Stimulated activated naive CD8-positive, alpha-beta T cell treated with anti-CD3 and anti-CD28 coated beads, Interleukin-15, Interleukin-2, amounts not matched to agents 100 U/mL and 50 U/mL, for 24 hours (primary cell): ENCODE measurements around the gene ZBTB42.

ENCODE experiments used
- ATAC-seq: fragments of 150-1000 bp; cut with Tn5 transposase; one replicate; pipeline ENCODE4 v1.10.0; 2021
- DNase-seq: peaks from one replicate; pipeline ENCODE4 v3.0.0; 2021

The ZBTB42 gene

DNA sequence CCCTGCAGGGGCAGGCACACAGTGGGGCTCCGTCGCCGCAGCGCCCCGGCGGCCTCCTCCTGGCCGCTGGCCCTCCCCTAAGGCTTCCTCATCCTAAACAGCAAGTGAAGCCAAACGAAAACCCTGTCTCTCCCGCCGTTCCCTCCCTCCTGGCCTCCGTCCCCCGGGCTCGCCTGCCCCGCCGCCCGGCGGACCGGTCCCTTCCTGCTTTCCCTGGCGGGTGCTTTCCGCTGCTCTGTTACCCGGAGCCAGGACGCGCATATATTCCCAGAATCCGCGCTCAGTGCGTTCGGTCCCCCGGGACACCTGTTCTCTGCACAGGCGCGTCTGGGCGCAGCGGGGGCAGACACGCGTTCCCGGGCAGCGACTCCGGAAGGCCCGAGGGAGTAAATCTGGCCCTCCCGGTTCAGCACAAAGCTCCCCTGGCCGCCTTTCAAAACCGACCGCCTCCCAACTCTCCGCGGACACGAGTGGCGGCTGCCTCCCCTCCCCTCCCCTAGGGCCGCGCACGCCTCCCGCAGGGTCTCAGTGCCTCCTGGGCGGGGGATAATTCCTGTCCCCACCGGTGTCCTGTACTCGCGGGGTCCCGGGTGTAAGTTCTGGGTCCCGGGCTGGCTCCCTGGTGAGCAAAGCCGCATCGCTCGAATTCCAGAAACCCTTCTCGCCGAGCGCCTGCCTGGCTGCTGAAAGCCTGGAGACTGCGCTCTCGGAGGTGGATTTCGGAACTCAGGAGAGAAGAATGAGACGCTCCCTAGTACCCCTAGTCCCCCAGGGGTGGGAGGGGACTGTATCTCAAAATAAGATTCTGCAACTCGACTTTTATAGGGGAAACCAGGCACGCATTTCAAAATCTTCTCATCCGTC lies 42.8 kb downstream of the ZBTB42 start:
- DNase-seq: no peak
- ATAC-seq: no peak

DNA sequence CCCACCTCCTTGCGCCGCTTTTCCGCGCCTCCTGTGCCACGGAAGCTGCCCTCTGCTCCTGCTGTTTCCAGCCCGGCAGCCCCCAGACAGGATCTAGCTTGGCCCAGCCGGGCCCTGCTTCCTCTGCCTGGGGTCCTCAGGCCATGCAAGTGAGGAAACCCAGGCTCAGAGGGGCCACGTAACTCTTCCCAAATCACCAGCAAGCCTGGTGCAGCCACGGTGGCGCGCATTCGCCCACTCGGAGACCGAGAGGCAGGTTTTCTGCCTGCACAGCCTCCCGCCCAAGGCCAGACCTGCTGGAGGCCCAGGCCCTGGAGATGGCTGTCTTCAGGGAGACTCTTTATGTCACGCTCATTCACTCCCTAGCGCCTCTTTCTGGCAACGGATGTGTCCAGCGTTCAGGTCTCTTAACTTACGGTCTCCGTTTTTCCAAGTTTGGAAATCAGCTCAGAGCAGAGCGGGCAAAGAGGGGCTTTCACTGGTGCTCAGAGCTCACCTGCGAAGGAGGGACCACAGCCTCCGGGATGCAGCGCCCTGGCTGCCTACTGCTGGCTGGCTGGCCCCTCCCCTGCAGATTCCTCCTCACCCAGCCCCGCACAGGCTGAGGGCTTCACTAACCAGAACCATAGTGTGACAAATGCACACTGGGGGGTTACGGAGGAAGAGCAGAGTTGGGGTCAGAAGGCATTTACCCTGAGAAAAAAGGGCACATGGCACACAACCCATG lies 43.6 kb downstream of the ZBTB42 start:
- DNase-seq (no peak), ATAC-seq (no peak)

DNA sequence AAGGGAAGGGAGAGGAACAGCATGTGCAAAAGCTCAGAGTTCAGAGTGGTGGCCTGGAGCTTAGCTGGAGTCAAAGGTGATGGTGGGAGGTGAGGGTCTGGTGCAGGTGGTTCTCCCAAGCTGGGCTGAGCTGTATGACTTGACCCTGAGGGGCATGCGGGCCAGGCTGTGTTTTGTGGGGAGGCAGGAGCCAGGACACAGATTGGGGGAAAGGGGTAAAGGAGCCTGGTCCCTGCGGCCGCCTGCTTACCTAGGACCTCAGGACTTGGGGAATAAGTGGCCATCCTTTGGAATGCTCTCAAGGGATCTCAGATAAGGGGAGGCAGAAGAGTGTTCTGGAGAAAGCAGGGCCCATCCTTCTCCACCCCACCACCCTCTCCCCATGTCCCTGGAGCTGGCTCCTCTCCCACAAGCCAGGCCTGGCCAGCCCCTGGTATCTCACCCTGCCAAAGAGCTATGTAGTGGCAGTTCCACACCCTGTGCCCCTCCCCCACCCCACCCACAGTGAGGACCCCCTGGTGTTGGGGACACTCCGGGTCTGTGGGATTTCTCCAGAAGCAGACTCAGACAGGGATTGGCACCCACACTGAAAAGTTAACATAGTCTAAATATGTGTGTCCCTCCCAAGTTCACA lies 44.2 kb downstream of the ZBTB42 start:
- DNase-seq (no peak), ATAC-seq (no peak)

DNA sequence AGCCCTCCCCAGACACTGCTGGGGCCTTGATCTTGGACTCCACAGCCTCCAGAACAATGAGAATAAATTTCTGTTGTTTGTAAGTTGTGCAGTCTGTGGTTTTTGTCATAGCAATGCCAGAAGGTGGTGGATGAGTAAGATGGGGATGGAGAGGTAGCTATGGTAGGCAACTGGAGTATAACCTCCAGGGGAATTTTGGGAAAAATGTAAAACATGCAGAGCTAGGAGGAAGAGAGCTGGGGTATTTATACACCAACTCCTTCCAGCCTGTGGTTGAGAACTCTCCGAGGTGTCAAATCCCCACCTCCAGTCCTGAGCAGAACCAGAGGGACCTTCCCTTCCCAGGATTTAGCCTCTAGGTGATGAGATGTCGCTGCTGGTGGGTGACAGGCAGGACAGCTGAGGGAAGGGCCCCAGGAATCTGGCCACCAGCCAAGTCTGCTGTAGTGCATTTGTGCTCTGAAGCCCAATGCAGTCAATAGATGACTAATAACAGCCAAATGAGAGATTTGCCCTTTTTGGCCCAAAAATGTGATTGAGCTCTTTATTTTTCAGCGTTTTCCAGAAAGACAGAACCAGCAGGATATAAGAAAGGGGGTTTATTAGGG lies 45.0 kb downstream of the ZBTB42 start:
- no peak for DNase-seq
- ATAC-seq: no peak

DNA sequence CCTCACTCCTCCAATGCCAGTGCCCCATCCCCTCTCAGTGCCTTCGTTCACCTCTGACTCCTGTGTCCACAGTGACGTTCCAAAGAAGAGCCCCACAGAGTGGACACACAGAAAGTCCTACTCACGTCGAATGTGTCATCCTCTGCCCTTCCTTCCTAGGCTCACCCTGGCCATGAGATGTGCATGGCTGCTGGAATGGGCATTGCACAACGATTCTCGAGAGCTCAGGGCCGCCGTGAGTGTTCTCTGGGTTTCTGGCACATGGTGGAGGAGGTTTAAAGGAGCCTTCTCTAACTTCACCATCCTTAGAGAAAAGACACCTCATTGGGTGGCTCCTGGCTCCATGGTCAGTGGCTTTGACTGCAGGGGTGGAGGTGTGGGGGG lies 51.4 kb downstream of the ZBTB42 start:
- ATAC-seq (no peak), DNase-seq (no peak)
